CD14-positive monocyte (primary cell): Measurements from ENCODE around the gene C20orf173. TPM values are rescaled to one million over a fixed set of nuclear protein-coding genes. Genes with fewer than 3 reads are reported as not detected.

Experiments used
- DNase-seq, 3 donors: peaks; one replicate each; pipeline ENCODE4 v3.0.0-alpha.2; 2011 to 2022
- H2AFZ ChIP-seq: 2 replicates; pipeline ENCODE4 v1.6.0; 2012; ENCODE audit warnings: mild to moderate bottlenecking, low read depth, low read length, inconsistent platforms; ENCODE audit not compliant: insufficient read depth, poor library complexity, severe bottlenecking
- H3K27ac ChIP-seq, 2 donors: 1 replicate in 1 of 2; 2 replicates in 1 of 2; pipeline ENCODE4 v1.5.1; 2012 to 2013; ENCODE audit warnings: low read length in 2 of 2, control low read depth in 1 of 2, inconsistent platforms in 1 of 2, low read depth in 1 of 2, mild to moderate bottlenecking in 1 of 2
- H3K27me3 ChIP-seq, 2 donors: one replicate each; pipeline versions ENCODE4 v1.6.0 to v1.6.1; 2011 to 2013; ENCODE audit warnings: low read length in 2 of 2; ENCODE audit not compliant: control insufficient read depth in 2 of 2, insufficient read depth in 2 of 2
- H3K36me3 ChIP-seq, 2 donors: replicated peaks in 1 of 2; 1 replicate in 1 of 2; 2 replicates in 1 of 2; pipeline versions ENCODE4 v1.5.1 to v1.6.1; 2012 to 2013; ENCODE audit warnings: low read length in 2 of 2, control low read depth in 1 of 2, inconsistent platforms in 1 of 2, mild to moderate bottlenecking in 1 of 2; ENCODE audit not compliant: insufficient read depth in 2 of 2, control insufficient read depth in 1 of 2
- H3K4me1 ChIP-seq, 2 donors: 1 replicate in 1 of 2; 2 replicates in 1 of 2; pipeline versions ENCODE4 v1.5.1 to v1.6.1; 2012 to 2013; ENCODE audit warnings: low read length in 2 of 2, control low read depth in 1 of 2, inconsistent platforms in 1 of 2, mild to moderate bottlenecking in 1 of 2, moderate library complexity in 1 of 2; ENCODE audit not compliant: insufficient read depth in 2 of 2, control insufficient read depth in 1 of 2
- H3K4me2 ChIP-seq: replicated peaks from 2 replicates; pipeline ENCODE3; 2012; ENCODE audit warnings: low read length, moderate library complexity, mild to moderate bottlenecking; ENCODE audit not compliant: poor library complexity, severe bottlenecking; ENCODE audit errors: extremely low read depth
- H3K4me3 ChIP-seq, 3 experiments: fragments of 200-600 bp in 1 of 3; sonication (generic) in 1 of 3; replicated peaks in 1 of 3; 1 replicate in 2 of 3; 2 replicates in 1 of 3; pipeline ENCODE4 v1.5.1; 2011 to 2013; ENCODE audit warnings: low read length in 3 of 3, mild to moderate bottlenecking in 3 of 3, control low read depth in 2 of 3, low read depth in 2 of 3, inconsistent platforms in 1 of 3, moderate library complexity in 1 of 3
- H3K79me2 ChIP-seq: 2 replicates; pipeline ENCODE4 v1.6.0; 2012; ENCODE audit warnings: mild to moderate bottlenecking, control low read depth, inconsistent platforms, low read length, moderate library complexity; ENCODE audit not compliant: insufficient read depth
- H3K9ac ChIP-seq: 2 replicates; pipeline ENCODE4 v1.6.0; 2017; ENCODE audit warnings: low read length, mild to moderate bottlenecking; ENCODE audit not compliant: insufficient read depth, poor library complexity, severe bottlenecking
- H3K9me3 ChIP-seq, 2 donors: replicated peaks in 1 of 2; 1 replicate in 1 of 2; 2 replicates in 1 of 2; pipeline versions ENCODE4 v1.5.1 to v1.6.1; 2012 to 2013; ENCODE audit warnings: low read length in 2 of 2, control low read depth in 1 of 2; ENCODE audit not compliant: control insufficient read depth in 1 of 2, insufficient read depth in 1 of 2
- H4K20me1 ChIP-seq: 2 replicates; pipeline ENCODE4 v1.6.0; 2012; ENCODE audit warnings: mild to moderate bottlenecking, low read length, control low read depth, moderate library complexity; ENCODE audit not compliant: insufficient read depth
- H3K27ac Mint-ChIP-seq, 7 donors: one replicate each; pipeline ENCODE4 v1.8.0; 2020; ENCODE audit warnings: mild to moderate bottlenecking in 7 of 7, mixed read lengths in 7 of 7, moderate library complexity in 6 of 7, inconsistent platforms in 2 of 7
- H3K27me3 Mint-ChIP-seq, 3 donors: one replicate each; pipeline ENCODE4 v1.8.0; 2021 to 2022; ENCODE audit warnings: low read depth in 3 of 3, mild to moderate bottlenecking in 3 of 3, mixed read lengths in 3 of 3, moderate library complexity in 3 of 3, inconsistent platforms in 1 of 3
- H3K36me3 Mint-ChIP-seq, 2 donors: one replicate each; pipeline ENCODE4 v1.8.0; 2020; ENCODE audit warnings: mixed read lengths in 2 of 2, inconsistent platforms in 1 of 2, mild to moderate bottlenecking in 1 of 2
- H3K4me1 Mint-ChIP-seq: one replicate; pipeline ENCODE4 v1.8.0; 2020; ENCODE audit warnings: mild to moderate bottlenecking, mixed read lengths
- H3K4me3 Mint-ChIP-seq, 2 donors: one replicate each; pipeline ENCODE4 v1.8.0; 2020; ENCODE audit warnings: mild to moderate bottlenecking in 2 of 2, mixed read lengths in 2 of 2, moderate library complexity in 1 of 2
- H3K9me3 Mint-ChIP-seq, 7 donors: one replicate each; pipeline ENCODE4 v1.8.0; 2020 to 2022; ENCODE audit warnings: mixed read lengths in 7 of 7, mild to moderate bottlenecking in 6 of 7, moderate library complexity in 6 of 7, inconsistent platforms in 2 of 7
- WGBS: methylation state at CpG from one replicate; pipeline ENCODE4 v1.1.5; 2013; ENCODE audit warnings: missing lambda C conversion rate; ENCODE audit not compliant: insufficient coverage; 5-methylcytosine and 5-hydroxymethylcytosine counted together
- intact Hi-C, 2 donors: fragments of 100-400 bp; cut with micrococcal nuclease; formaldehyde crosslinking; loops; one replicate each; pipeline versions ENCODE4 v1.15.0 to v1.15.1; 2023
- polyA plus RNA-seq, 3 donors: library from polyadenylated mRNA; depleted of rRNA in 1 of 3; unstranded in 2 of 3; stranded (reverse) in 1 of 3; fragments of 300-500 nt in 2 of 3; fragments of >200 nt in 1 of 3; fragmentation: Illumina TruSeq in 2 of 3; gene quantifications; 1 replicate in 2 of 3; 2 replicates in 1 of 3; pipeline ENCODE4 v1.2.3, GENCODE V29; 2012 to 2021
- TF ChIP-seq, protein P1 (sequence below): fragments of 200-600 bp; IDR thresholded peaks from one replicate; pipeline ENCODE4 v1.8.0; 2022; ENCODE audit warnings: antibody characterized with exemption, mild to moderate bottlenecking

Gene C20orf173
- polyA plus RNA-seq, 3 donors = not detected

GRCh38 chr20:35558451-35558850 is 29.0 kb upstream of the C20orf173 start:
- WGBS = 100% methylated on average over 2 of the region's 4 CpGs
- no peak overlapping the region for H2AFZ ChIP-seq
- no peaks in the 10 kb centered on the region for H3K27me3 Mint-ChIP-seq
- no peaks in the 10 kb centered on the region for H3K79me2 ChIP-seq
- H3K4me1 Mint-ChIP-seq = no peaks in the 10 kb centered on the region
- H3K27ac Mint-ChIP-seq = peak overlapping the region in 1 of 7 donors; percentile 15
- H3K27me3 ChIP-seq = no peaks in the 10 kb centered on the region
- H3K9ac ChIP-seq = no peak overlapping the region
- H3K9me3 ChIP-seq = no peaks in the 10 kb centered on the region
- no peaks in the 10 kb centered on the region for H3K4me1 ChIP-seq
- no peak overlapping the region for H3K4me2 ChIP-seq
- H4K20me1 ChIP-seq = no peaks in the 10 kb centered on the region
- no peak for DNase-seq
- H3K36me3 Mint-ChIP-seq = peaks cover 42 to 47% of the 10 kb centered on the region in 2 donors
- TF ChIP-seq, protein P1, sequence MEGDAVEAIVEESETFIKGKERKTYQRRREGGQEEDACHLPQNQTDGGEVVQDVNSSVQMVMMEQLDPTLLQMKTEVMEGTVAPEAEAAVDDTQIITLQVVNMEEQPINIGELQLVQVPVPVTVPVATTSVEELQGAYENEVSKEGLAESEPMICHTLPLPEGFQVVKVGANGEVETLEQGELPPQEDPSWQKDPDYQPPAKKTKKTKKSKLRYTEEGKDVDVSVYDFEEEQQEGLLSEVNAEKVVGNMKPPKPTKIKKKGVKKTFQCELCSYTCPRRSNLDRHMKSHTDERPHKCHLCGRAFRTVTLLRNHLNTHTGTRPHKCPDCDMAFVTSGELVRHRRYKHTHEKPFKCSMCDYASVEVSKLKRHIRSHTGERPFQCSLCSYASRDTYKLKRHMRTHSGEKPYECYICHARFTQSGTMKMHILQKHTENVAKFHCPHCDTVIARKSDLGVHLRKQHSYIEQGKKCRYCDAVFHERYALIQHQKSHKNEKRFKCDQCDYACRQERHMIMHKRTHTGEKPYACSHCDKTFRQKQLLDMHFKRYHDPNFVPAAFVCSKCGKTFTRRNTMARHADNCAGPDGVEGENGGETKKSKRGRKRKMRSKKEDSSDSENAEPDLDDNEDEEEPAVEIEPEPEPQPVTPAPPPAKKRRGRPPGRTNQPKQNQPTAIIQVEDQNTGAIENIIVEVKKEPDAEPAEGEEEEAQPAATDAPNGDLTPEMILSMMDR = no peak
- H3K4me3 ChIP-seq = no peak overlapping the region
- H3K36me3 ChIP-seq = peaks cover 38 to 46% of the 10 kb centered on the region in 2 donors
- no peak overlapping the region for H3K4me3 Mint-ChIP-seq
- no peaks in the 10 kb centered on the region for H3K9me3 Mint-ChIP-seq
- no peak overlapping the region for H3K27ac ChIP-seq
- intact Hi-C loops = no loop called here

GRCh38 chr20:35556871-35557270 is 27.4 kb upstream of the C20orf173 start:
- Histone ChIP-seq H2AFZ (no peak overlapping the region), H3K27me3 (no peaks in the 10 kb centered on the region), H3K9me3 (no peaks in the 10 kb centered on the region), H3K4me3 (no peak overlapping the region), H3K79me2 (no peaks in the 10 kb centered on the region), H4K20me1 (no peaks in the 10 kb centered on the region), H3K4me1 (no peaks in the 10 kb centered on the region), H3K36me3 (peaks cover 44 to 61% of the 10 kb centered on the region in 2 donors), H3K27ac (no peak overlapping the region), H3K9ac (no peak overlapping the region), H3K4me2 (no peak overlapping the region)
- no peak overlapping the region for H3K4me3 Mint-ChIP-seq
- H3K27ac Mint-ChIP-seq = no peak overlapping the region
- peaks cover 42 to 47% of the 10 kb centered on the region in 2 donors for H3K36me3 Mint-ChIP-seq
- TF ChIP-seq, protein P1 = no peak
- no peaks in the 10 kb centered on the region for H3K9me3 Mint-ChIP-seq
- no peaks in the 10 kb centered on the region for H3K4me1 Mint-ChIP-seq
- H3K27me3 Mint-ChIP-seq = no peaks in the 10 kb centered on the region
- WGBS = 95% methylated on average over 4 of the region's 8 CpGs
- no peak for DNase-seq
- intact Hi-C loops = no loop called here
